NCI-H128 (cell line): Measurements from ENCODE around the gene A2M.

ENCODE experiments used
- DNase-seq: peaks from one replicate; lab custom pipeline; 2025; ENCODE audit not compliant: unreplicated experiment; lab: John Stamatoyannopoulos, UW

A2M gene

GRCh38 chr12:9099552-9100190 lies 16.0 kb downstream of the A2M start:
- no peak for DNase-seq

GRCh38 chr12:9098463-9099026 lies 17.2 kb downstream of the A2M start:
- DNase-seq = no peak

GRCh38 chr12:9098115-9098452 lies 17.6 kb downstream of the A2M start:
- no peak for DNase-seq

GRCh38 chr12:9096563-9097176 lies 19.0 kb downstream of the A2M start:
- no peak for DNase-seq

GRCh38 chr12:9095322-9095721 lies 20.4 kb downstream of the A2M start:
- DNase-seq = no peak

GRCh38 chr12:9094512-9095206 lies 21.1 kb downstream of the A2M start:
- no peak for DNase-seq

- DNase-seq = no peak
Measured at GRCh38 chr12:9091891-9092598, 23.7 kb downstream of the A2M start.

- DNase-seq = no peak
Measured at GRCh38 chr12:9090220-9090619, 25.5 kb downstream of the A2M start.

- DNase-seq = no peak
Measured at GRCh38 chr12:9087087-9087835, 28.5 kb downstream of the A2M start.

- no peak for DNase-seq
Measured at GRCh38 chr12:9086087-9086486, 29.6 kb downstream of the A2M start.

- no peak for DNase-seq
Measured at GRCh38 chr12:9084417-9084816, 31.3 kb downstream of the A2M start.

GRCh38 chr12:9083793-9084192 lies 31.9 kb downstream of the A2M start:
- no peak for DNase-seq

- no peak for DNase-seq
Measured at GRCh38 chr12:9081667-9082427, 33.9 kb downstream of the A2M start.

- DNase-seq = no peak
Measured at GRCh38 chr12:9079883-9080675, 35.6 kb downstream of the A2M start.

- no peak for DNase-seq
Measured at GRCh38 chr12:9079082-9079481, 36.6 kb downstream of the A2M start.

GRCh38 chr12:9077152-9078031 lies 38.3 kb downstream of the A2M start:
- DNase-seq = no peak

GRCh38 chr12:9076733-9077132 lies 39.0 kb downstream of the A2M start:
- no peak for DNase-seq

GRCh38 chr12:9075138-9075535 lies 40.6 kb downstream of the A2M start:
- no peak for DNase-seq
